HS-27A (cell line): ENCODE results near the gene MCM3.
A peak's percentile ranks its signal among the peaks of the same experiment; 100 is the strongest.

ENCODE experiments used
- DNase-seq: peaks from one replicate; pipeline ENCODE4 v3.0.0-alpha.2; 2012; ENCODE audit warnings: low read depth, missing footprints

The MCM3 gene

GRCh38 chr6:52301326-52301725, 16.8 kb upstream of the MCM3 start:
- no peak for DNase-seq

GRCh38 chr6:52300489-52300931, 16.0 kb upstream of the MCM3 start:
- DNase-seq = no peak

GRCh38 chr6:52299653-52300052, 15.1 kb upstream of the MCM3 start:
- no peak for DNase-seq

- no peak for DNase-seq
Observed at GRCh38 chr6:52297433-52297832, 12.9 kb upstream of the MCM3 start.

- no peak for DNase-seq
Observed at GRCh38 chr6:52293067-52293466, 8.5 kb upstream of the MCM3 start.

- no peak for DNase-seq
Observed at GRCh38 chr6:52288841-52289240, 4.3 kb upstream of the MCM3 start.

- no peak for DNase-seq
Observed at GRCh38 chr6:52288216-52288615, 3.7 kb upstream of the MCM3 start.

- DNase-seq = peak; percentile 62
Observed at GRCh38 chr6:52286798-52287432, 2.4 kb upstream of the MCM3 start.

- no peak for DNase-seq
Observed at GRCh38 chr6:52285177-52286068, 881 bp upstream of the MCM3 start.

GRCh38 chr6:52284131-52284459, 447 bp downstream of the MCM3 start:
- peak; percentile 51 for DNase-seq

- DNase-seq = no peak
Observed at GRCh38 chr6:52283111-52283510, 1.4 kb downstream of the MCM3 start.

- DNase-seq = no peak
Observed at GRCh38 chr6:52276130-52276529, 8.4 kb downstream of the MCM3 start.

GRCh38 chr6:52271852-52272460, 12.6 kb downstream of the MCM3 start:
- no peak for DNase-seq

GRCh38 chr6:52263709-52264540, 20.6 kb downstream of the MCM3 start:
- peak; percentile 30 for DNase-seq

GRCh38 chr6:52262620-52263344, 21.8 kb downstream of the MCM3 start:
- no peak for DNase-seq

- no peak for DNase-seq
Observed at GRCh38 chr6:52261229-52261628, 23.3 kb downstream of the MCM3 start.

- DNase-seq = no peak
Observed at GRCh38 chr6:52260634-52261033, 23.9 kb downstream of the MCM3 start.

- DNase-seq = no peak
Observed at GRCh38 chr6:52255434-52255833, 29.1 kb downstream of the MCM3 start.

GRCh38 chr6:52254731-52255378, 29.7 kb downstream of the MCM3 start:
- no peak for DNase-seq

- no peak for DNase-seq
Observed at GRCh38 chr6:52253494-52253893, 31.0 kb downstream of the MCM3 start.

- no peak for DNase-seq
Observed at GRCh38 chr6:52251113-52251512, 33.4 kb downstream of the MCM3 start.
